Neural cell (in vitro differentiated cells): ENCODE data around the gene ATP11A. TPM values are rescaled to one million over a fixed set of nuclear protein-coding genes. Genes with fewer than 3 reads are reported as not detected.

Source experiments
- H2AFZ ChIP-seq: fragments of 200-600, 300-800 bp; sonication (generic), shearing (Covaris generic); 2 replicates; pipeline ENCODE4 v1.6.0; 2014; ENCODE audit warnings: low read depth, mild to moderate bottlenecking, antibody characterized with exemption, low read length, moderate library complexity
- H3F3A ChIP-seq: fragments of 200-600 bp; shearing (Covaris generic); 2 replicates; pipeline ENCODE4 v1.6.1; 2016; ENCODE audit warnings: mild to moderate bottlenecking, moderate library complexity, mixed read lengths, antibody characterized with exemption, low read length; ENCODE audit not compliant: insufficient read depth, poor library complexity, severe bottlenecking
- H3K27ac ChIP-seq: fragments of 200-600, 300-800 bp; sonication (generic), shearing (Covaris generic); 2 replicates; pipeline ENCODE4 v1.5.1; 2014; ENCODE audit warnings: mild to moderate bottlenecking, low read length, moderate library complexity
- H3K27me3 ChIP-seq: fragments of 300-800, 200-600 bp; sonication (generic), shearing (Covaris generic); 2 replicates; pipeline ENCODE4 v1.6.0; 2014; ENCODE audit warnings: mild to moderate bottlenecking, low read depth, low read length, moderate library complexity; ENCODE audit not compliant: insufficient read depth
- H3K36me3 ChIP-seq: fragments of 300-800, 200-600 bp; sonication (generic), shearing (Covaris generic); 2 replicates; pipeline ENCODE4 v1.5.1; 2014; ENCODE audit warnings: mild to moderate bottlenecking, antibody characterized with exemption, low read length, moderate library complexity; ENCODE audit not compliant: insufficient read depth
- H3K4me2 ChIP-seq: fragments of 300-800, 200-600 bp; sonication (generic), shearing (Covaris generic); 2 replicates; pipeline ENCODE4 v1.6.0; 2014; ENCODE audit warnings: mild to moderate bottlenecking, low read length
- H3K4me3 ChIP-seq: fragments of 300-800, 200-600 bp; sonication (generic), shearing (Covaris generic); 2 replicates; pipeline ENCODE4 v1.5.1; 2014; ENCODE audit warnings: mild to moderate bottlenecking, low read length, moderate library complexity
- H3K79me2 ChIP-seq: fragments of 200-600 bp; shearing (Covaris generic); replicated peaks from 2 replicates; pipeline ENCODE4 v1.6.0; 2014; ENCODE audit warnings: mild to moderate bottlenecking, low read length, moderate library complexity; ENCODE audit not compliant: insufficient read depth
- H3K9ac ChIP-seq: fragments of 300-800, 200-600 bp; sonication (generic), shearing (Covaris generic); 2 replicates; pipeline ENCODE4 v1.6.1; 2016; ENCODE audit warnings: mild to moderate bottlenecking, low read length, mixed read lengths
- H3K9me2 ChIP-seq: fragments of 200-600 bp; shearing (Covaris generic); 2 replicates; pipeline ENCODE4 v1.6.1; 2016; ENCODE audit warnings: mild to moderate bottlenecking, low read length, mixed read lengths; ENCODE audit not compliant: insufficient read depth
- H3K9me3 ChIP-seq: fragments of 200-600, 300-800 bp; sonication (generic), shearing (Covaris generic); 2 replicates; pipeline ENCODE4 v1.6.1; 2016; ENCODE audit warnings: mild to moderate bottlenecking, mixed run types, low read length, moderate library complexity, mixed read lengths
- H4K20me1 ChIP-seq: fragments of 200-600 bp; shearing (Covaris generic); 2 replicates; pipeline ENCODE4 v1.6.1; 2016; ENCODE audit warnings: mild to moderate bottlenecking, mixed run types; ENCODE audit not compliant: insufficient read depth
- EP300 ChIP-seq: fragments of 450-650 bp; conservative IDR thresholded peaks from 2 replicates; pipeline ENCODE4 v1.6.1; 2014; ENCODE audit warnings: antibody characterized with exemption, mild to moderate bottlenecking, moderate library complexity; ENCODE audit not compliant: poor library complexity, severe bottlenecking
- EZH2 ChIP-seq: fragments of 200-600, 300-800 bp; shearing (Covaris generic), sonication (generic); IDR thresholded peaks from 2 replicates; pipeline ENCODE4 v1.6.1; 2014; ENCODE audit warnings: antibody characterized with exemption, low read length, borderline replicate concordance, mild to moderate bottlenecking; ENCODE audit not compliant: insufficient read depth, poor library complexity, severe bottlenecking
- MXI1 ChIP-seq: fragments of 450-650 bp; conservative IDR thresholded peaks from 2 replicates; pipeline ENCODE4 v1.6.1; 2014; ENCODE audit warnings: antibody characterized with exemption, mild to moderate bottlenecking; ENCODE audit not compliant: poor library complexity, severe bottlenecking
- POLR2AphosphoS5 ChIP-seq: IDR thresholded peaks from 2 replicates; pipeline ENCODE4 v1.6.1; 2012
- RAD21 ChIP-seq: fragments of 450-650 bp; conservative IDR thresholded peaks from 2 replicates; pipeline ENCODE4 v1.6.1; 2014; ENCODE audit warnings: antibody characterized with exemption, mild to moderate bottlenecking, moderate library complexity
- SMC3 ChIP-seq: fragments of 450-650 bp; conservative IDR thresholded peaks from 2 replicates; pipeline ENCODE4 v1.6.1; 2014; ENCODE audit warnings: antibody characterized with exemption, mild to moderate bottlenecking, moderate library complexity; ENCODE audit not compliant: poor library complexity
- TAF1 ChIP-seq: IDR thresholded peaks from 2 replicates; pipeline ENCODE4 v1.6.1; 2012; ENCODE audit warnings: low read depth
- polyA plus RNA-seq: library from polyadenylated mRNA; depleted of rRNA; stranded (reverse); fragments of >200 nt; gene quantifications from 2 replicates; pipeline ENCODE4 v1.2.3, GENCODE V29; 2014
- TF ChIP-seq, protein P1 (sequence below): IDR thresholded peaks from 2 replicates; pipeline ENCODE4 v1.6.1; 2012; ENCODE audit warnings: borderline replicate concordance
- TF ChIP-seq, protein P2 (sequence below): fragments of 450-650 bp; IDR thresholded peaks from 2 replicates; pipeline ENCODE4 v1.5.1; 2014; ENCODE audit warnings: antibody characterized with exemption, mild to moderate bottlenecking, moderate library complexity; ENCODE audit not compliant: poor library complexity, severe bottlenecking

ATP11A gene
- polyA plus RNA-seq, 1 donor from 2014 or later = 3.0 TPM

DNA sequence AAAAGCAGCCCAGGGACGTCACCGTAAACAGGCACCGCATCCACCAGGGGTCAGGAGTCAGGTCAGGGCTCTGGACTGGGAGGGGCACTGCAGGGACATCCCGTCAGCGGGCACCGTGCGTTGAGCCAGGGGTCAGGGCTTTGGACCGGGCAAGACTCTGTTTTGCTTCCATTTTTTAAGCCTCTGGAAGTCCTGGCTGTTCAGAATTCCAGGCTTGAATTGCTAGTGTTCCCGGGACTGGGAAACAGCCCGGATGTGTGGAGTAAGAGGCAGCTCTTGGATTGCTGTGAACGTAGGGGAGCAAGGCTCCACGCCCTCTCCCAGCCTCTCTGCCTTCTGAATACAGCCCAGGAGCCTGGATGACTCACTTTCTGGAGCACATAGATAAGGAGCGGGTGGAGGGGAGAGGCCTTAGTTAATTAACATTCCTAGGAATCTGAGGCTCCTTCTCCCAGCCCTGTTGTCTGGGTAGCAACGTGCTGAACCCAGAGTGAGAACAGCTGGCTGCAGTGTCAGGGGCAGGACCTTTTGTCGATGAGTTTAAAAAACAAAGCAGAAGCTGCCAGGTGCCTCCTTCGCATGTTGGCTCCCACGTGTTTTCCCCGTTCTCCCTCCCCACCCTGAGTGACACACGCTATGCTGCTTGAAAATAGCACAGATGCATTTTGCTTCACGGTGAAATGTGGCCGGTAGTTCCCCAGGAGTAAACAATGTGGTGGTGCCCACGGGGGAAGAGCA, 21.9 kb downstream of the ATP11A start:
- Histone ChIP-seq H3K9me2 (no peaks in the 10 kb centered on the region), H3K79me2 (no peaks in the 10 kb centered on the region), H3K9ac (peak overlapping the region; percentile 3), H3K36me3 (no peaks in the 10 kb centered on the region), H3F3A (peaks cover 6% of the 10 kb centered on the region), H3K4me2 (no peak overlapping the region), H3K9me3 (no peaks in the 10 kb centered on the region), H3K27me3 (no peaks in the 10 kb centered on the region), H3K4me3 (no peak overlapping the region), H3K27ac (no peak overlapping the region), H2AFZ (no peak overlapping the region), H4K20me1 (no peaks in the 10 kb centered on the region)
- TF ChIP-seq RAD21 (no peak), EZH2 (no peak), SMC3 (no peak), TAF1 (no peak), EP300 (no peak), POLR2AphosphoS5 (no peak), MXI1 (peak; percentile 52)
- TF ChIP-seq, protein P1, sequence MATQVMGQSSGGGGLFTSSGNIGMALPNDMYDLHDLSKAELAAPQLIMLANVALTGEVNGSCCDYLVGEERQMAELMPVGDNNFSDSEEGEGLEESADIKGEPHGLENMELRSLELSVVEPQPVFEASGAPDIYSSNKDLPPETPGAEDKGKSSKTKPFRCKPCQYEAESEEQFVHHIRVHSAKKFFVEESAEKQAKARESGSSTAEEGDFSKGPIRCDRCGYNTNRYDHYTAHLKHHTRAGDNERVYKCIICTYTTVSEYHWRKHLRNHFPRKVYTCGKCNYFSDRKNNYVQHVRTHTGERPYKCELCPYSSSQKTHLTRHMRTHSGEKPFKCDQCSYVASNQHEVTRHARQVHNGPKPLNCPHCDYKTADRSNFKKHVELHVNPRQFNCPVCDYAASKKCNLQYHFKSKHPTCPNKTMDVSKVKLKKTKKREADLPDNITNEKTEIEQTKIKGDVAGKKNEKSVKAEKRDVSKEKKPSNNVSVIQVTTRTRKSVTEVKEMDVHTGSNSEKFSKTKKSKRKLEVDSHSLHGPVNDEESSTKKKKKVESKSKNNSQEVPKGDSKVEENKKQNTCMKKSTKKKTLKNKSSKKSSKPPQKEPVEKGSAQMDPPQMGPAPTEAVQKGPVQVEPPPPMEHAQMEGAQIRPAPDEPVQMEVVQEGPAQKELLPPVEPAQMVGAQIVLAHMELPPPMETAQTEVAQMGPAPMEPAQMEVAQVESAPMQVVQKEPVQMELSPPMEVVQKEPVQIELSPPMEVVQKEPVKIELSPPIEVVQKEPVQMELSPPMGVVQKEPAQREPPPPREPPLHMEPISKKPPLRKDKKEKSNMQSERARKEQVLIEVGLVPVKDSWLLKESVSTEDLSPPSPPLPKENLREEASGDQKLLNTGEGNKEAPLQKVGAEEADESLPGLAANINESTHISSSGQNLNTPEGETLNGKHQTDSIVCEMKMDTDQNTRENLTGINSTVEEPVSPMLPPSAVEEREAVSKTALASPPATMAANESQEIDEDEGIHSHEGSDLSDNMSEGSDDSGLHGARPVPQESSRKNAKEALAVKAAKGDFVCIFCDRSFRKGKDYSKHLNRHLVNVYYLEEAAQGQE = peak; percentile 89
- TF ChIP-seq, protein P2, sequence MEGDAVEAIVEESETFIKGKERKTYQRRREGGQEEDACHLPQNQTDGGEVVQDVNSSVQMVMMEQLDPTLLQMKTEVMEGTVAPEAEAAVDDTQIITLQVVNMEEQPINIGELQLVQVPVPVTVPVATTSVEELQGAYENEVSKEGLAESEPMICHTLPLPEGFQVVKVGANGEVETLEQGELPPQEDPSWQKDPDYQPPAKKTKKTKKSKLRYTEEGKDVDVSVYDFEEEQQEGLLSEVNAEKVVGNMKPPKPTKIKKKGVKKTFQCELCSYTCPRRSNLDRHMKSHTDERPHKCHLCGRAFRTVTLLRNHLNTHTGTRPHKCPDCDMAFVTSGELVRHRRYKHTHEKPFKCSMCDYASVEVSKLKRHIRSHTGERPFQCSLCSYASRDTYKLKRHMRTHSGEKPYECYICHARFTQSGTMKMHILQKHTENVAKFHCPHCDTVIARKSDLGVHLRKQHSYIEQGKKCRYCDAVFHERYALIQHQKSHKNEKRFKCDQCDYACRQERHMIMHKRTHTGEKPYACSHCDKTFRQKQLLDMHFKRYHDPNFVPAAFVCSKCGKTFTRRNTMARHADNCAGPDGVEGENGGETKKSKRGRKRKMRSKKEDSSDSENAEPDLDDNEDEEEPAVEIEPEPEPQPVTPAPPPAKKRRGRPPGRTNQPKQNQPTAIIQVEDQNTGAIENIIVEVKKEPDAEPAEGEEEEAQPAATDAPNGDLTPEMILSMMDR = peak; percentile 19

DNA sequence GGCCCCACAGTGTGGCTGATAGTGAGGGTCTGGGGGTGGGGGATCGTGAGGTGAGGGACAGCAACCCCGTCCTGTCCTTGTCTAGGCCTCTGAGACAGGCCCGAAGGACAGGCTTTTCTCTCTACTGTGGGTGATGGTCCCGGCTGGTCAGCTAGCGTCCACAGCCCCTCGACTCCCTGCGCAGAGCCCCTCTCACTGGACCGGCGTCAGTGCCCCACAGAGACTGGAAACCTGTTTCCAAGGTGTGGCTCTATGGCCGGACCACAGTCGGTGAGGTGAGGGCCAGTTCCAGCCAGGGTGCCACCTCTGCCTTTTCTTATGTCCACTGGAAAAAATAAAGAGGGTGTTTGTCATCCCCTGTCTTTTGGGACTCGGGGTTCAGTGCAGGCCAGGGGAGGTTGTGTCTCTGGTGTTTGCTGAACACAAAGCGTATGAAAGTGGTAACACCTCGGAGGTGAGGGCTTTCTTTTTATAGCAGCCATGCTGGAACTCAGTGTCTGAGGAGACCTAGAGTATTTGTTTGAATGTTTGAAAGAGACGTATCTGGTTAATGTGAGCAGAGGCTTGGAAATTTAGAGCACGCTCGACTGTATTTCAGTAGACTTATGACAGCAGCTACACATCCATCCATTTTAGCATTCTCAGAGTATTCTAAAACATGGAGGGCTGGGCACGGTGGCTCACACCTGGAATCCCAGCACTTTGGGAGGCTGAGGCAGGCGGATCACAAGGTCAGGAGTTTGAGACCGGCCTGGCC, 22.8 kb downstream of the ATP11A start:
- Histone ChIP-seq H3K9me3 (no peaks in the 10 kb centered on the region), H3K27ac (no peak overlapping the region), H3K4me2 (no peak overlapping the region), H3K27me3 (no peaks in the 10 kb centered on the region), H3K9ac (no peak overlapping the region), H4K20me1 (no peaks in the 10 kb centered on the region), H3F3A (peaks cover 6% of the 10 kb centered on the region), H3K36me3 (no peaks in the 10 kb centered on the region), H2AFZ (no peak overlapping the region), H3K79me2 (no peaks in the 10 kb centered on the region), H3K4me3 (no peak overlapping the region), H3K9me2 (no peaks in the 10 kb centered on the region)
- TF ChIP-seq TAF1 (no peak), RAD21 (no peak), MXI1 (no peak), POLR2AphosphoS5 (no peak)
- TF ChIP-seq, protein P1 = no peak
- TF ChIP-seq, protein P2 = no peak
